Breast epithelium (tissue), 3 donors: Measurements from ENCODE around the gene GJD4.

Experiments
- CTCF ChIP-seq, 3 donors: fragments of 450-650 bp; IDR thresholded peaks; one replicate each; pipeline ENCODE4 v1.5.1; 2016 to 2017; ENCODE audit warnings: antibody characterized with exemption in 3 of 3, mild to moderate bottlenecking in 3 of 3, moderate library complexity in 3 of 3
- POLR2A ChIP-seq: fragments of 450-650 bp; IDR thresholded peaks from one replicate; pipeline ENCODE4 v1.6.1; 2016; ENCODE audit warnings: antibody characterized with exemption, mild to moderate bottlenecking, moderate library complexity
- POLR2AphosphoS5 ChIP-seq, 3 donors: sonication (generic); formaldehyde crosslinking; IDR thresholded peaks; one replicate each; pipeline ENCODE4 v1.6.1; 2017; ENCODE audit warnings: antibody characterized with exemption in 3 of 3

DNA sequence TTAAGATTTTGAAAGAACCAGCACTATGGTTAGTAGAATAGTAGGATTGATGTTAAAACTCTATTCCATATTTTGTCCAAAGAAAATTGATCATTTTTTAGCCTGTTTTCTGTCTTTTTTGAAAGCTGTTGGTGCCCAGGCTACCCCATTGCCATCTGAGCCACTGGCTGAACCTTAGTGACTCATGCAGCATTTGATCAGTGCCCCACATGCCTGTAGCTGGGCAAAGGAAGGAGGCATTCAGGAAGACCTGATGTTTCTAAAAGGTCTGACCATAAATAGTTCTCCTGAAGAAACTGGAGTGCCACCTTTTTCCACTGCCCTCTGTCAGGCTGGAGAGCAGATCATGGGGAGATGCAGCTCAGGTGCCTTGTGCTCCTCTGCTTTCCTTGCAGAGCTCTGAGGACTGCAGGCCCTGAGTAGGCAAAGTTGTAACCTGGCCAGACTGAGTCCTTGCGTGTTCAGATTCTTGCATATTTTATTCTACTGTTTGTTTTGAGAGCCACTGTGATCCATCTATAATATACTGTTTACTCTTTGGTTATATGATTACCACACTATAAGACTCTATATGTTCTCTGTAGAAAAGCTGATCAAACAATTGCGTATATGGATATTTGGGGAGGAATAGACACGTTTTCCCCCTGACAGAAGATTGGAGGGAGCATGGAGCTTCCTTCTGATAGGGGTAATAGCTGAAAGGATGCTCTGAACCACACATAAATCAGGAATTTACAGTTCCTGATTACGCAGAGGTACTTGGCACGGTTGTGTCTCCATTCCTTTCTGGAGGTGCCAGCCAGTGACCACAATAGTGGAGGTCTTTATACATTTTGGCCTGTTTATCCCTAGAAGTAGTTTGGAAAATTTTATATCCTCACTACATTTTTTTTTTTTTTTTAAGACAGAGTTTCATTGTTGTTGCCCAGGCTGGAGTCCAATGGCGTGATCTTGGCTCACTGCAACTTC, 48.9 kb upstream of the GJD4 start:
- TF ChIP-seq POLR2A: no peak
- no peak for TF ChIP-seq CTCF (IDR thresholded peaks at IDR 0.05)
- TF ChIP-seq POLR2AphosphoS5 (IDR thresholded peaks at IDR 0.05): no peak
